Activated naive CD4-positive, alpha-beta T cell treated with anti-CD3 and anti-CD28 coated beads, Interleukin-2, amount 50 U/mL, for 72 hours (primary cell): ENCODE results near the gene ARHGDIB. TPM values are rescaled to one million over a fixed set of nuclear protein-coding genes. Genes with fewer than 3 reads are reported as not detected.

Experiments
- ATAC-seq, 2 donors: fragments of 150-1000 bp; cut with Tn5 transposase; 2 replicates each; pipeline ENCODE4 v1.10.0; 2021; ENCODE audit warnings: mild to moderate bottlenecking in 2 of 2, moderate library complexity in 2 of 2
- DNase-seq, 2 donors: peaks; one replicate each; pipeline ENCODE4 v3.0.0; 2021 to 2022; ENCODE audit warnings: low spot score in 2 of 2
- H3K27ac Mint-ChIP-seq, 2 donors: one replicate each; pipeline ENCODE4 v1.8.0; 2022; ENCODE audit warnings: mild to moderate bottlenecking in 2 of 2, mixed read lengths in 2 of 2
- H3K36me3 Mint-ChIP-seq, 2 donors: one replicate each; pipeline ENCODE4 v1.8.0; 2022; ENCODE audit warnings: mixed read lengths in 2 of 2
- H3K9me3 Mint-ChIP-seq, 2 donors: one replicate each; pipeline ENCODE4 v1.8.0; 2022; ENCODE audit warnings: mixed read lengths in 2 of 2
- total RNA-seq, 2 donors: library from RNA; stranded (reverse); gene quantifications; one replicate each; pipeline ENCODE4 v1.2.3, GENCODE V29; 2022

ARHGDIB gene
- total RNA-seq, 2 donors from 2014 or later: 667 to 811 TPM

GRCh38 chr12:14963520-14963919 lies 2.1 kb upstream of the ARHGDIB start:
- peaks cover 5 to 7% of the 10 kb centered on the region in 2 donors for H3K9me3 Mint-ChIP-seq
- peak overlapping the region; percentile 1 to 99 for H3K27ac Mint-ChIP-seq
- DNase-seq (no peak), ATAC-seq (no peak)
- H3K36me3 Mint-ChIP-seq: peaks cover 30 to 36% of the 10 kb centered on the region in 2 donors

- ATAC-seq (no peak), DNase-seq (no peak)
- Mint-ChIP-seq H3K9me3 (peaks cover 5 to 7% of the 10 kb centered on the region in 2 donors), H3K27ac (peak overlapping the region; percentile 75 to 99), H3K36me3 (peaks cover 37 to 41% of the 10 kb centered on the region in 2 donors)
Measured at GRCh38 chr12:14962797-14963196, 1.4 kb upstream of the ARHGDIB start.

- ATAC-seq: no peak
- peak overlapping the region; percentile 98 to 99 for H3K27ac Mint-ChIP-seq
- H3K36me3 Mint-ChIP-seq: peaks cover 41 to 43% of the 10 kb centered on the region in 2 donors
- DNase-seq: no peak
- peaks cover 5 to 7% of the 10 kb centered on the region in 2 donors for H3K9me3 Mint-ChIP-seq
Measured at GRCh38 chr12:14962153-14962539, 745 bp upstream of the ARHGDIB start.

GRCh38 chr12:14960548-14961465 lies 594 bp downstream of the ARHGDIB start:
- peak; percentile 54 to 63 for ATAC-seq
- Mint-ChIP-seq H3K36me3 (peaks cover 41 to 43% of the 10 kb centered on the region in 2 donors), H3K27ac (peak overlapping the region; percentile 98 to 99), H3K9me3 (peaks cover 5 to 7% of the 10 kb centered on the region in 2 donors)
- DNase-seq: no peak

- peaks cover 5 to 7% of the 10 kb centered on the region in 2 donors for H3K9me3 Mint-ChIP-seq
- H3K36me3 Mint-ChIP-seq: peaks cover 41 to 43% of the 10 kb centered on the region in 2 donors
- ATAC-seq (no peak), DNase-seq (no peak)
- H3K27ac Mint-ChIP-seq: peak overlapping the region; percentile 98 to 99
Measured at GRCh38 chr12:14959916-14960496, 1.4 kb downstream of the ARHGDIB start.

GRCh38 chr12:14959463-14959862 lies 1.9 kb downstream of the ARHGDIB start:
- H3K9me3 Mint-ChIP-seq: peaks cover 5 to 7% of the 10 kb centered on the region in 2 donors
- H3K27ac Mint-ChIP-seq: peak overlapping the region; percentile 98 to 99
- ATAC-seq (peak in 1 of 2 donors; percentile 2), DNase-seq (no peak)
- peaks cover 41 to 43% of the 10 kb centered on the region in 2 donors for H3K36me3 Mint-ChIP-seq

- peak in 1 of 2 donors; percentile 46 for ATAC-seq
- no peak for DNase-seq
- H3K27ac Mint-ChIP-seq: peak overlapping the region; percentile 98 to 99
- H3K36me3 Mint-ChIP-seq: peaks cover 41 to 43% of the 10 kb centered on the region in 2 donors
- H3K9me3 Mint-ChIP-seq: peaks cover 4 to 7% of the 10 kb centered on the region in 2 donors
Measured at GRCh38 chr12:14959126-14959440, 2.3 kb downstream of the ARHGDIB start.

- Mint-ChIP-seq H3K27ac (peak overlapping the region; percentile 92 to 99), H3K36me3 (peaks cover 39 to 43% of the 10 kb centered on the region in 2 donors), H3K9me3 (peaks cover 0 to 4% of the 10 kb centered on the region in 2 donors)
- peak in 1 of 2 donors; percentile 45 for ATAC-seq
- no peak for DNase-seq
Measured at GRCh38 chr12:14958361-14959125, 2.9 kb downstream of the ARHGDIB start.

GRCh38 chr12:14957551-14958168 lies 3.7 kb downstream of the ARHGDIB start:
- H3K36me3 Mint-ChIP-seq: peaks cover 37 to 43% of the 10 kb centered on the region in 2 donors
- ATAC-seq: no peak
- H3K9me3 Mint-ChIP-seq: no peaks in the 10 kb centered on the region
- no peak for DNase-seq
- peak overlapping the region; percentile 92 to 99 for H3K27ac Mint-ChIP-seq

- DNase-seq (no peak), ATAC-seq (no peak)
- peaks cover 37 to 50% of the 10 kb centered on the region in 2 donors for H3K36me3 Mint-ChIP-seq
- no peaks in the 10 kb centered on the region for H3K9me3 Mint-ChIP-seq
- peak overlapping the region; percentile 92 to 99 for H3K27ac Mint-ChIP-seq
Measured at GRCh38 chr12:14956905-14957304, 4.5 kb downstream of the ARHGDIB start.

- Mint-ChIP-seq H3K36me3 (peaks cover 32 to 53% of the 10 kb centered on the region in 2 donors), H3K9me3 (no peaks in the 10 kb centered on the region), H3K27ac (peak overlapping the region; percentile 65 to 99)
- ATAC-seq: peak in 1 of 2 donors; percentile 35
- DNase-seq: no peak
Measured at GRCh38 chr12:14956024-14956891, 5.1 kb downstream of the ARHGDIB start.

GRCh38 chr12:14954269-14954668 lies 7.1 kb downstream of the ARHGDIB start:
- Mint-ChIP-seq H3K27ac (peak overlapping the region; percentile 92 to 96), H3K9me3 (no peaks in the 10 kb centered on the region), H3K36me3 (peaks cover 30 to 52% of the 10 kb centered on the region in 2 donors)
- DNase-seq (no peak), ATAC-seq (no peak)

- Mint-ChIP-seq H3K9me3 (no peaks in the 10 kb centered on the region), H3K36me3 (peaks cover 30 to 52% of the 10 kb centered on the region in 2 donors), H3K27ac (peak overlapping the region; percentile 92 to 96)
- DNase-seq: no peak
- ATAC-seq: no peak
Measured at GRCh38 chr12:14953752-14954151, 7.6 kb downstream of the ARHGDIB start.

- Mint-ChIP-seq H3K27ac (peak overlapping the region; percentile 92 to 98), H3K36me3 (peaks cover 31 to 50% of the 10 kb centered on the region in 2 donors), H3K9me3 (no peaks in the 10 kb centered on the region)
- ATAC-seq (peak; percentile 57 to 73), DNase-seq (peak in 1 of 2 donors; percentile 36)
Measured at GRCh38 chr12:14952299-14952921, 9.0 kb downstream of the ARHGDIB start.

GRCh38 chr12:14951851-14952250 lies 9.6 kb downstream of the ARHGDIB start:
- ATAC-seq (no peak), DNase-seq (no peak)
- peaks cover 37 to 54% of the 10 kb centered on the region in 2 donors for H3K36me3 Mint-ChIP-seq
- H3K27ac Mint-ChIP-seq: peak overlapping the region; percentile 92 to 98
- H3K9me3 Mint-ChIP-seq: no peaks in the 10 kb centered on the region
